Measurements from ENCODE around the gene ZBTB20.

ZBTB20 gene

DNA sequence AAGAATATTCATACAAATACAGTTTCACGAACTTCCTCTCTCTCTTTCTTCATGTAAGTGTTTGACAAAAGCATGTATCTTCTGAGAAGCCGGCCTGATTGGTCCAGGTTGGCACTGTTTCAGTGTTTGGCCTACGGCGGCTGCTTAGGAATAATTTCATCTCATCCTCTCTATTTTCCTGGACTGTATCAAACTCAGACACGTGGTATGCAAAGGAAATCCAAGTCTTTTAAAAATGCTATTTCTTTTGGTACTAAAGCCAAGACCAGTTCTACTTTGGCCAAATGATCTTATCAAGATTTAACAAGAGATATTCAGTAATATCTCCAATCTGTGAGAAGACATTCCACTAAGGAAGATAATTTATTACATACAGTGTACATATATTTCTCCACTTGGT lies 700.5 kb downstream of the ZBTB20 start:
- H3K4me3 ChIP-seq (ENCODE audit: low read depth, low read length), result no peak overlapping the region
- TF ChIP-seq, protein P1, sequence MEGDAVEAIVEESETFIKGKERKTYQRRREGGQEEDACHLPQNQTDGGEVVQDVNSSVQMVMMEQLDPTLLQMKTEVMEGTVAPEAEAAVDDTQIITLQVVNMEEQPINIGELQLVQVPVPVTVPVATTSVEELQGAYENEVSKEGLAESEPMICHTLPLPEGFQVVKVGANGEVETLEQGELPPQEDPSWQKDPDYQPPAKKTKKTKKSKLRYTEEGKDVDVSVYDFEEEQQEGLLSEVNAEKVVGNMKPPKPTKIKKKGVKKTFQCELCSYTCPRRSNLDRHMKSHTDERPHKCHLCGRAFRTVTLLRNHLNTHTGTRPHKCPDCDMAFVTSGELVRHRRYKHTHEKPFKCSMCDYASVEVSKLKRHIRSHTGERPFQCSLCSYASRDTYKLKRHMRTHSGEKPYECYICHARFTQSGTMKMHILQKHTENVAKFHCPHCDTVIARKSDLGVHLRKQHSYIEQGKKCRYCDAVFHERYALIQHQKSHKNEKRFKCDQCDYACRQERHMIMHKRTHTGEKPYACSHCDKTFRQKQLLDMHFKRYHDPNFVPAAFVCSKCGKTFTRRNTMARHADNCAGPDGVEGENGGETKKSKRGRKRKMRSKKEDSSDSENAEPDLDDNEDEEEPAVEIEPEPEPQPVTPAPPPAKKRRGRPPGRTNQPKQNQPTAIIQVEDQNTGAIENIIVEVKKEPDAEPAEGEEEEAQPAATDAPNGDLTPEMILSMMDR (IDR thresholded peaks at IDR 0.05; ENCODE audit: low read depth, low read length, missing control alignments), result no peak
- DNase-seq (ENCODE audit: low read depth), result no peak

DNA sequence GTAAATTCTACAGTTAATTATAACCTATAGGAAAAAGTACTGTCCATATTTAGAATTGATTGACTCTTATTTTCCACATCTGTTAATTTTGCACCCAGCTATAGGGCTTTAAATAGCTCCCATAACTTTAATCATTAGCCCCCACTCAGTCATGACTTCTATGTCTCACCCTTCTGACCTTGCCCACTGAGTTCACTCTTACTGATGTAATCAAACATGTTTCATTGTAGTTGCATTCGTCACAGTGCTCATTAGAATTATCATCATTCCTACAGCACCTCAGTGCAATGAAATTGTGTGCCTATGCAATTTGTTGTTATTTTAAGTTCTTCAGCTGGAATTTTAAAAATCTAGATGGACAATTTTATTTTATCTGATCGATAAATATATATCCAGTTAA lies 701.9 kb downstream of the ZBTB20 start:
- DNase-seq (ENCODE audit: low read depth), result no peak
- TF ChIP-seq, protein P1 (IDR thresholded peaks at IDR 0.05; ENCODE audit: low read depth, low read length, missing control alignments), result no peak
- no peak overlapping the region for H3K4me3 ChIP-seq (ENCODE audit: low read depth, low read length)

DNA sequence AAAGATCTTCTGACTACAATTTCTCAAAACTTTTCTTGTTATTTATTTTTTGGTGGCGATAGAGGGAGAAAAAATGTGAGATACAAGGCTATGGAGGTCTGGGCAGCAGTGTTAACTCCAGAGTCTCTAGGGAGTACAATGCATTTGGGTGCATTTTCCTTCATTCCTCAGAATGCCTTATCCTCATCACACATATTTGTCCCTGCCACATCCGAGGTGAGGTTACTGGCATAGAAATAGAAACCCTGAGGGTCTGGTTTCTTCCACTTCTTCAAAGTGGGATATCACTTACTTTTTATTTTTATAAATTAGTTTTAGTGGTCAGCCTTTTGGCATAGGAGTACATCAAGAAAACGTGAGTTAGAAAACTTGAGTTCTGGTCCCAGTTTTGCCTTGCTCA lies 702.9 kb downstream of the ZBTB20 start:
- H3K4me3 ChIP-seq (ENCODE audit: low read depth, low read length), result no peak overlapping the region
- TF ChIP-seq, protein P1 (IDR thresholded peaks at IDR 0.05; ENCODE audit: low read depth, low read length, missing control alignments), result no peak
- no peak for DNase-seq (ENCODE audit: low read depth)

DNA sequence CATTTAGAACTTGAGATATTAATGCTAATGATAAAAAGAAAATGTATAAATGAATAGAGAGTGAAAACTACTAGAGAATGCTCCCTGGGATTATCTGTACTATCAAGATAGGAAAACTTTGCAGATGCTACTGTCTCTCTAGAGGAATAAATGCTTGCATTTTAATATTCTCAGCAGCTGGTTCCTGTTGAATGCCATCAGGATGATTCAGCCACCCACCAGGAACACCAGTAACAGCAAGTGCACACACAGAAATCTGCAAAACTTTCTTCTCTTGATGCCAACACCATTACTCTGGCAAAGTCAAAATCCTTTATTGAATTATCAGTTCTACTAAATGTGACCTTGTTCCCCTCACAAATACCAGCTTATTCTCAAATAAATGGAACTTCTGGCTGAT lies 704.8 kb downstream of the ZBTB20 start:
- no peak overlapping the region; the same call in 1 of the 2 replicates for H3K4me3 ChIP-seq (ENCODE audit: low read depth, low read length)

DNA sequence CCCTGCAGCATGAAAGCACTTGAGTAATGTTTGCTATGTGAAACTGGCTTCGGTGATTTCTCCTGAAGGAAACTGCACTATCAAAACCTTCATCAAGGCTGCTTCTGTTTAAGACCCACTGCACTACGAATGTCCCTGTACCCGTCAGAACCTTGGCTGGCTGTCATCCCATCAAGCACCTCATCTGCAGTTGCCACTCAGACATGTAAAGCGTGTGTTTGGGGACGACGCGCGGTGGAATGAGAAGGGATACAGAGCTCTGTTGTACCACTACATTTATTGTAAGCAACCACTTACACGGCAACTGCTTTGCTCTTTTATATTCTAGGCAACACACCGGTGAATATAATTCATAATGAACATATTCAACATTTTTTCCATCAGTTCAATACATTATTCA lies 705.7 kb downstream of the ZBTB20 start:
- no peak for DNase-seq (ENCODE audit: low read depth)
- TF ChIP-seq, protein P1 (IDR thresholded peaks at IDR 0.05; ENCODE audit: low read depth, low read length, missing control alignments), result no peak
- no peak overlapping the region; the same call in 1 of the 2 replicates for H3K4me3 ChIP-seq (ENCODE audit: low read depth, low read length)

More for the DNA sequence above, 704.8 kb downstream of the ZBTB20 start:
- no peak for DNase-seq (ENCODE audit: low read depth)
- TF ChIP-seq, protein P1 (IDR thresholded peaks at IDR 0.05; ENCODE audit: low read depth, low read length, missing control alignments), result no peak

DNA sequence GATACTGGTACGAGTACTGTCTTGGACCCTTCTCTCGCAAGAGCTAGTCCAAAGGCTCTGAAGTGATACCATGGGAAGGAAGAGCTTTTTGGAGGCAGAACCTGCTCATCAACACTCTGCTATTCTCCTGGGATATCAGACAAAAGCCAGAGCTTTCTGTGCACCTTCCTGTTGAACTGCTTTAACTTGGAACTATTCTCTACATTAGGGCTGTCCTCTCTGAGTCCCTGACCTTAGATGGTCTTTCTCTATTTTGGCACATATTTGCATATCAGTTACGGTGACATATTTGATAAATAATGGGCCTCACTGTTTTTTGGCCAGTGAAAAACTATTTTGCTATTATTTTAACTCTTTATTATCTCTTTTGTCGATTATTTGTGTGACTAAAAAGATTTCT lies 706.4 kb downstream of the ZBTB20 start:
- TF ChIP-seq, protein P1 (IDR thresholded peaks at IDR 0.05; ENCODE audit: low read depth, low read length, missing control alignments), result no peak
- no peak overlapping the region for H3K4me3 ChIP-seq (ENCODE audit: low read depth, low read length)

DNA sequence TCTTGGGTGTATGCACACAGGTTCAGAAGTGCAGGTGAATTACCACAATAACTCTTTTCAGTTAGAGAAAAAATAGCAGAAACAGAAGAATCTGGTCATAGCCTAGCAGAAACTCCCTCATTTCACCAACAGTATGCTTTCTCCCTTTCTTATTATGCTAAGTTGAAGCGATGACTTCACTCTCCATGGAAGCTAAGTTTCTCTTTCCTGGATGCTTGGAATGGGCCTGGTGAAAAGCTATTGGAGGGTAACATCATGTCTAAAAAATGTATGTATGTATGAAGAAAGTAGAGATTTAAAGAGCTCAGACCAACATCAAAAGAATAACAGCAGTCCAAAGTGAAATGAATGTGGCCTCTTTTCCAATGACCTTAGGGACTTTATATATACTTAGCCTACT lies 707.8 kb downstream of the ZBTB20 start:
- H3K4me3 ChIP-seq (ENCODE audit: low read depth, low read length), result no peak overlapping the region
- no peak for DNase-seq (ENCODE audit: low read depth)
- TF ChIP-seq, protein P1 (IDR thresholded peaks at IDR 0.05; ENCODE audit: low read depth, low read length, missing control alignments), result no peak

More for the DNA sequence above, 706.4 kb downstream of the ZBTB20 start:
- DNase-seq (ENCODE audit: low read depth), result no peak

All from GM12864 (cell line).